AG10803 (cell line): ENCODE measurements around the gene CAMP.

Experiments
- DNase-seq: peaks from one replicate; pipeline ENCODE4 v3.0.0; 2010; ENCODE audit warnings: low read depth
- H3K4me3 ChIP-seq: 2 replicates; pipeline ENCODE4 v1.5.1; 2011; ENCODE audit warnings: mild to moderate bottlenecking, low read length, control low read depth
- CTCF ChIP-seq: conservative IDR thresholded peaks from 2 replicates; pipeline ENCODE4 v1.5.1; 2011; ENCODE audit warnings: mild to moderate bottlenecking, low read length, control low read depth, inconsistent platforms

The CAMP gene

GRCh38 chr3:48214225-48214624 is 9.1 kb upstream of the CAMP start:
- no peak for TF ChIP-seq CTCF
- H3K4me3 ChIP-seq = no peak overlapping the region
- DNase-seq = no peak

GRCh38 chr3:48215019-48215418 is 8.3 kb upstream of the CAMP start:
- no peak overlapping the region for H3K4me3 ChIP-seq
- no peak for DNase-seq
- TF ChIP-seq CTCF = no peak

DNA sequence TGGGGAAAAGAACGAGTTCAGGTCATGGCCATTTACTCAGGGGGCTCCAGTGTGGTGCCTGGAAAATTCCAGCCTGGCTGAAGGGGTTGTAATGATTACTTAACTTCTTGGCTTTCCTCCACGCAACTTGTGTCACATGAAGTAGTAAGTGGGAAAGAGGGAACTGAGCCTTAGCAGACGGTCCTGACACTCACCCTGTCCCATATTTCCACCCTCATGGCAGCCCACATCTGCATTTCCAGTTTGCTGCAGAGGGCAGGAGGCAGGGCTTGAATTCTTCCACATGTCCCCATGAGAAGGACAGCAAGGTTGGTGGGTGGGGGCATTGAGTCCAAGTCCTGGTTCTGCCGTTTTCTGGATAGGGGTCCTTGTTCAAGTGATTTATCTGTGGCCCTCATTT is 7.8 kb upstream of the CAMP start:
- H3K4me3 ChIP-seq = no peak overlapping the region
- DNase-seq = peak; percentile 44
- no peak for TF ChIP-seq CTCF

- no peak for DNase-seq
- H3K4me3 ChIP-seq = no peak overlapping the region
- TF ChIP-seq CTCF = no peak
These were observed 7.4 kb upstream of the CAMP start for GRCh38 chr3:48215876-48216275.

- DNase-seq = no peak
- TF ChIP-seq CTCF = no peak
- H3K4me3 ChIP-seq = no peak overlapping the region
These were observed 5.8 kb upstream of the CAMP start for GRCh38 chr3:48217449-48217848.

DNA sequence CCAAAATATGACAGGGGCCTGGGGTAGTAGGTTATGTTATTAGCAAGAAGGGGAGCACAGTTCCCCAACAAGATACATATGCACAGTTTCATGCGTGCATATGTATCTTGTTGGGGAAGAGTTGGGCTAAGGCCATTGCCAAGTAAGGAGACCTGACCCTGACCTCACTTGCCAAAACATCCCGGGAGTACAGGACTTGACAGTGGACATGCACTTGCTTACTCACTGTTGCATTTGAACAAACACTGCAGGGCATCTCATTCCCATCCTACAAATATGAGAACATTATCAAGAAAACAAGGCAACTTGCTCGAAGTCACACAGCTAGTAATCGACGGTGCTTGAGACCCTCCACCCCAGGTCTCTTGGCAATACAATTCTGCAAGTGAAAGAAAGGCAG is 4.8 kb upstream of the CAMP start:
- DNase-seq = no peak
- TF ChIP-seq CTCF = no peak
- H3K4me3 ChIP-seq = no peak overlapping the region

DNA sequence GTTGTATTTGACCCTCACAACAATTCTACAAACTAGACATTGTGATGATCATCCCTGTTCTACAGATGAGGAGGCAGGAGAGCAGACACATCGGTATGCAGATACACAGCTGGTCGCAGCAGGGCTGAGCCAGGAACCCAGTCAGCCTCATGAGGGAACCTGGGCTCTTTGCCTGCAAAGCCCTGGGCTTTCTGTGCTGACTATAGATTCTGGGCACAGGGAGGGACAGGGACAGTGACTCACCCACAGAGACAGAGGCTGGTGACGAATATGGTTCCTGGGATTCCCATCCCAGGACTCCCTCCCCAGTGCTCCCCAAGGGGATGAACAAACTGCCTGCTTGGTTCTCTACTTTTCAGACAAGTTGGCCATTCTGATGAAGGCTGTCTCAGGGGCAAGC is 3.8 kb upstream of the CAMP start:
- peak; percentile 48 for DNase-seq
- no peak for TF ChIP-seq CTCF
- no peak overlapping the region for H3K4me3 ChIP-seq
